Measurements from ENCODE around the gene ZNF503.
"Not testable (repeated sequence)": the region's sequence is repeated elsewhere in the genome, so short reads cannot be mapped to it uniquely, and the experiment has no call there.

The ZNF503 gene

GRCh38 chr10:75363431-75363830, 38.1 kb downstream of the ZNF503 start:
- Histone ChIP-seq H3K27ac (ENCODE audit: low read depth, low read length) (no peak overlapping the region), H2AFZ (ENCODE audit: low read depth, low read length, severe bottlenecking) (no peak overlapping the region), H3K27me3 (ENCODE audit: low read length) (no peaks in the 10 kb centered on the region), H3K79me2 (ENCODE audit: insufficient read depth, low read length) (no peaks in the 10 kb centered on the region), H3K4me2 (ENCODE audit: low read depth, low read length, poor library complexity, severe bottlenecking) (no peak overlapping the region), H3K4me3 (ENCODE audit: insufficient read depth, low read length, poor library complexity, severe bottlenecking) (no peak overlapping the region), H3K36me3 (ENCODE audit: low read length) (no peaks in the 10 kb centered on the region), H4K20me1 (ENCODE audit: low read depth, low read length) (no peaks in the 10 kb centered on the region), H3F3A (ENCODE audit: insufficient read depth) (no peaks in the 10 kb centered on the region), H3K9me2 (replicated peaks; ENCODE audit: insufficient read depth, low read length) (no peaks in the 10 kb centered on the region), H3K9me3 (ENCODE audit: insufficient read depth, low read length) (no peaks in the 10 kb centered on the region), H3K9ac (ENCODE audit: low read length) (no peak overlapping the region)
- TF ChIP-seq EZH2phosphoT487 (conservative IDR thresholded peaks at IDR 0.05; ENCODE audit: low read length) = no peak
- no peak for TF ChIP-seq CTCF (IDR thresholded peaks at IDR 0.05; ENCODE audit: insufficient read depth, low read length, poor library complexity, severe bottlenecking)

GRCh38 chr10:75359876-75360275, 41.7 kb downstream of the ZNF503 start:
- H3K4me3 ChIP-seq (ENCODE audit: insufficient read depth, low read length, poor library complexity, severe bottlenecking); H3K9me3 ChIP-seq (ENCODE audit: insufficient read depth, low read length); H3K79me2 ChIP-seq (ENCODE audit: insufficient read depth, low read length); H3K9me2 ChIP-seq (replicated peaks; ENCODE audit: insufficient read depth, low read length); H2AFZ ChIP-seq (ENCODE audit: low read depth, low read length, severe bottlenecking); H4K20me1 ChIP-seq (ENCODE audit: low read depth, low read length); H3K4me2 ChIP-seq (ENCODE audit: low read depth, low read length, poor library complexity, severe bottlenecking); H3K27ac ChIP-seq (ENCODE audit: low read depth, low read length); H3K9ac ChIP-seq (ENCODE audit: low read length); H3K36me3 ChIP-seq (ENCODE audit: low read length); H3F3A ChIP-seq (ENCODE audit: insufficient read depth); H3K27me3 ChIP-seq (ENCODE audit: low read length): not testable (repeated sequence)

GRCh38 chr10:75358835-75359421, 42.6 kb downstream of the ZNF503 start:
- no peak overlapping the region for H3K27ac ChIP-seq (ENCODE audit: low read depth, low read length)
- no peak overlapping the region for H3K4me2 ChIP-seq (ENCODE audit: low read depth, low read length, poor library complexity, severe bottlenecking)

GRCh38 chr10:75358132-75358531, 43.4 kb downstream of the ZNF503 start:
- no peaks in the 10 kb centered on the region for H3K36me3 ChIP-seq (ENCODE audit: low read length)
- no peaks in the 10 kb centered on the region for H3K79me2 ChIP-seq (ENCODE audit: insufficient read depth, low read length)
- TF ChIP-seq EZH2phosphoT487 (conservative IDR thresholded peaks at IDR 0.05; ENCODE audit: low read length) = no peak
- TF ChIP-seq CTCF (IDR thresholded peaks at IDR 0.05; ENCODE audit: insufficient read depth, low read length, poor library complexity, severe bottlenecking) = no peak
- H3K9ac ChIP-seq (ENCODE audit: low read length) = no peak overlapping the region
- H3K9me3 ChIP-seq (ENCODE audit: insufficient read depth, low read length) = no peaks in the 10 kb centered on the region
- H3F3A ChIP-seq (ENCODE audit: insufficient read depth) = no peaks in the 10 kb centered on the region
- no peaks in the 10 kb centered on the region for H3K9me2 ChIP-seq (replicated peaks; ENCODE audit: insufficient read depth, low read length)
- no peak overlapping the region for H3K27ac ChIP-seq (ENCODE audit: low read depth, low read length)
- no peaks in the 10 kb centered on the region for H4K20me1 ChIP-seq (ENCODE audit: low read depth, low read length)
- no peak overlapping the region for H3K4me3 ChIP-seq (ENCODE audit: insufficient read depth, low read length, poor library complexity, severe bottlenecking)
- H3K27me3 ChIP-seq (ENCODE audit: low read length) = no peaks in the 10 kb centered on the region
- no peak overlapping the region for H3K4me2 ChIP-seq (ENCODE audit: low read depth, low read length, poor library complexity, severe bottlenecking)
- H2AFZ ChIP-seq (ENCODE audit: low read depth, low read length, severe bottlenecking) = no peak overlapping the region

More at GRCh38 chr10:75358835-75359421, 42.6 kb downstream of the ZNF503 start:
- Histone ChIP-seq H4K20me1 (ENCODE audit: low read depth, low read length) (no peaks in the 10 kb centered on the region), H3K9ac (ENCODE audit: low read length) (no peak overlapping the region), H3K9me3 (ENCODE audit: insufficient read depth, low read length) (no peaks in the 10 kb centered on the region), H2AFZ (ENCODE audit: low read depth, low read length, severe bottlenecking) (no peak overlapping the region), H3K4me3 (ENCODE audit: insufficient read depth, low read length, poor library complexity, severe bottlenecking) (no peak overlapping the region), H3K79me2 (ENCODE audit: insufficient read depth, low read length) (no peaks in the 10 kb centered on the region), H3K36me3 (ENCODE audit: low read length) (no peaks in the 10 kb centered on the region), H3K27me3 (ENCODE audit: low read length) (no peaks in the 10 kb centered on the region), H3K9me2 (replicated peaks; ENCODE audit: insufficient read depth, low read length) (no peaks in the 10 kb centered on the region), H3F3A (ENCODE audit: insufficient read depth) (no peaks in the 10 kb centered on the region)
- TF ChIP-seq CTCF (IDR thresholded peaks at IDR 0.05; ENCODE audit: insufficient read depth, low read length, poor library complexity, severe bottlenecking) = no peak
